ENCODE measurements around the gene ZHX3.

The ZHX3 gene

DNA sequence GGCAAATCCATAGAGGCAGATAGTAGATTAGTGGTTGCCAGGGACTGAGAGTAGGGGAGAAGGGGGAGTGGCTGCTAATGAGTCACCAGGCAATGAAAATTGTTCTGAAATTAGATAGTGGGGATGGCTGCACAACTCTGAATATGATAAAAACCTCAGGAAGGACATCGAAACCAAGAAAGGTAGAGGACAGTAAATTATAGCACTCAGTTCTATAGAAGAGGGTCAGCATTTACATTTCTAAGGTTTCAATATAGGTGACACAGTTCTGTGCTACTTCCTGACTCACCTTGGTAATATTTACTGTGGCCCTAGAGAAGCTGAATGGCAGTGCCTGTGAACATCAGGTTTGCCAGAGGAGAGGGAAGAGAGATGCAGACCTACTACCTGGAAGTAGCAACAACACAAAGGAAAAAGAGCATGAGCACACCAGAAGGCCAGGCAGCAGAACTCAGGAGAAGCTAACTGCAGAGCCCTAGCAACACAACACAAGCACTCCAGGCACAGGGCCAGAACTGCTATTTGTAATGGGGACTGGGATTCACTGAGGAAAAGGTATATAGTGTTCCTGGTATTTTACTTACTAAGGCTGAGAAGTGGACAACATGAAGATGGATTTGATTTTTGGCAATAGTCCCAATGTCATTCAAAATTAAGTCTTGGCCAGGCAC is 104.2 kb downstream of the ZHX3 start:
- no peak overlapping the region for H3K4me3 ChIP-seq (ENCODE audit: low read length)
- peak; percentile 47 for DNase-seq (ENCODE audit: low read depth)
- H3K9me3 ChIP-seq (ENCODE audit: control insufficient read depth, low read length): no peaks in the 10 kb centered on the region
- H3K27me3 ChIP-seq (replicated peaks; ENCODE audit: control insufficient read depth, insufficient read depth, low read length): no peaks in the 10 kb centered on the region
- peaks cover 18% of the 10 kb centered on the region for H3K4me1 ChIP-seq (ENCODE audit: control insufficient read depth, insufficient read depth, low read length)
- no peaks in the 10 kb centered on the region for H3K36me3 ChIP-seq (ENCODE audit: control insufficient read depth, insufficient read depth, low read length, severe bottlenecking)
- no peak overlapping the region for H3K9ac ChIP-seq (ENCODE audit: low read length)

DNA sequence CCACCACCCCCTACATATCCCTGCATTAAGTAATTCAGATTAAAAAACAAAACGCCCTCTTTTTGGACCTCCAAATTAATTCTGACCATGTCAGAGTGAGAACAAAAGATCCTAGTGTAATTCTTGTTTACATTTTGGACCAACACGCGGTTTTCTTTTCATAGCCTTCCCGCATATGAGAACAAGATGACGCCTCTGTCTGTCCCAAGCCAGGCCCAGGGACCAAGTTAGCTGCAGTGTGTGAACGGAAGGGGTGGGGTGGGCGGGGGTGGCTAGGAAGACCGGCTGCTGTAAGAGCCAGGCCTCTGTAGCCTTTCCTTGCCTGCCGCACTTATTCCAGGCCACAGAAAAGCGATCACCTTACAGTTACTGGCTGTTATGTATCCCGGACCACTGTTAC is 112.2 kb downstream of the ZHX3 start:
- Histone ChIP-seq H3K4me1 (ENCODE audit: control insufficient read depth, insufficient read depth, low read length) (no peaks in the 10 kb centered on the region), H3K9ac (ENCODE audit: low read length) (no peak overlapping the region), H3K9me3 (ENCODE audit: control insufficient read depth, low read length) (no peaks in the 10 kb centered on the region), H3K4me3 (ENCODE audit: low read length) (no peak overlapping the region), H3K36me3 (ENCODE audit: control insufficient read depth, insufficient read depth, low read length, severe bottlenecking) (peaks cover 44% of the 10 kb centered on the region), H3K27me3 (replicated peaks; ENCODE audit: control insufficient read depth, insufficient read depth, low read length) (no peaks in the 10 kb centered on the region)
- no peak for DNase-seq (ENCODE audit: low read depth)

DNA sequence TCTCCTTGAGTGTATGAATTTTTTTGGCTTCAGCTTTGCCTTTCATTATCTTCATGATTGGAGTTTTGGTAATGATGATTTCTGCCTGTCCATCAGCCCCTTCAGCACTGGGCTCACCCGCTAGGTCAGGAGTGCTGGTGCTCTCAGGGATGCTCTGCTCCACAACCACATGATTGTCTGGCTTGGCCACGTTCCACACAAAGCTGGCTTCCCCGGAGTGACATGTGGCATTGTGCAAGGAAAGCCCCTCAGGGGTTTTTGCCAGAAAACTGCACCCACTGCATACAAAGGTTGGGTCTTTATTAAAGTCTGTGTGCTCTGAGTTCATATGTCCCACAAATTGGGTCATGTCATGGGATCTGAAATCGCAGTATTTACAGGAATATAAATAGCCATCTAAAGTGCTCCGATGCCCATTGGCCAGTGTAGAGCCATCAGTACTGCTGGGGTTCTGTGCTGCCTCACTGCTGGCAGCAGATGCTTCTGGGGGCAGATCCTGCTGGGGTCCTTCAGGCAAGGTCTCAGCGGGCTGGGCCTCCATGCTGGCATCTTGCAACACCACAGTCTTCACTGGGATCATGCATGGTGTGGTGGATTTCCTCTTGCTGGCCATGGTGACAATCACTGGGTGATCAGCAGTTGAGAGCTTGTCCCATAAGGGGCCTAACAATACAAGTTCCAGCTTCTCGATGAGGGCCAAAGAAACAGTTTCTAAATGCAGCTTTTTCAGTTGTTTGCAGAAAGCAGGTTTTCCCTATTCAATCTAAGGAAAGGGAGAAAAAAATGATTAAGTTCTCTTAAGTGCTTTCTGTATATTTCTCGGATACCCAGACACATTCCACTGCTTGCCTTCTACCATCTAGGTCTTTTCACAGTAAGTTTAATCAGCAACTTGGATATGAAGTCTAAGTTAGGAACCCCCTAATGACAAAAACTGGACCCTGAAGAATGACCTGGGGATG is 112.9 kb downstream of the ZHX3 start:
- DNase-seq (ENCODE audit: low read depth): no peak
- Histone ChIP-seq H3K9ac (ENCODE audit: low read length) (no peak overlapping the region), H3K27me3 (replicated peaks; ENCODE audit: control insufficient read depth, insufficient read depth, low read length) (no peaks in the 10 kb centered on the region), H3K4me1 (ENCODE audit: control insufficient read depth, insufficient read depth, low read length) (no peaks in the 10 kb centered on the region), H3K36me3 (ENCODE audit: control insufficient read depth, insufficient read depth, low read length, severe bottlenecking) (peaks cover 44% of the 10 kb centered on the region), H3K9me3 (ENCODE audit: control insufficient read depth, low read length) (no peaks in the 10 kb centered on the region), H3K4me3 (ENCODE audit: low read length) (no peak overlapping the region)

DNA sequence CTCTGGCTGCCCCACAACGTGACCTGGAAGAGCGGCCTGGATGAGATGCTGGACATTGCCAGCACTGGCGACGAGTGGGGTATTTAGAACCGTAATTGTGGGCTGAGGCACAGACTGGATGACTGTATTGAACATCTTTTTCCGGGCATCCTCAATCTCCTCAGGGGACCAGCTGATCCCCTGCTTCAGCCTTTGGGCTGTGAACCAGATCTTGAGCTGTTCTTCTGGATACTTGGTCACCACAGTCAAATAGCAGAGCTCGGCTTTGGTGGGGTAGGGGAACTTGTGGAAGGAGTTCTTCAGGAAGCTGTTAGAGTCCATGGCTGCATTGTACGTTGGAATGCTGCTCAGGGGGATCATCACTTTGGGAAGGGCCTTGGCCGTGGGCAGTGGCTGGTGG is 113.9 kb downstream of the ZHX3 start:
- H3K9me3 ChIP-seq (ENCODE audit: control insufficient read depth, low read length): peaks cover 8% of the 10 kb centered on the region
- H3K27me3 ChIP-seq (replicated peaks; ENCODE audit: control insufficient read depth, insufficient read depth, low read length): no peaks in the 10 kb centered on the region
- no peak for DNase-seq (ENCODE audit: low read depth)
- H3K4me1 ChIP-seq (ENCODE audit: control insufficient read depth, insufficient read depth, low read length): no peaks in the 10 kb centered on the region
- H3K36me3 ChIP-seq (ENCODE audit: control insufficient read depth, insufficient read depth, low read length, severe bottlenecking): peaks cover 50% of the 10 kb centered on the region
- H3K4me3 ChIP-seq (ENCODE audit: low read length): no peak overlapping the region
- no peak overlapping the region for H3K9ac ChIP-seq (ENCODE audit: low read length)

DNA sequence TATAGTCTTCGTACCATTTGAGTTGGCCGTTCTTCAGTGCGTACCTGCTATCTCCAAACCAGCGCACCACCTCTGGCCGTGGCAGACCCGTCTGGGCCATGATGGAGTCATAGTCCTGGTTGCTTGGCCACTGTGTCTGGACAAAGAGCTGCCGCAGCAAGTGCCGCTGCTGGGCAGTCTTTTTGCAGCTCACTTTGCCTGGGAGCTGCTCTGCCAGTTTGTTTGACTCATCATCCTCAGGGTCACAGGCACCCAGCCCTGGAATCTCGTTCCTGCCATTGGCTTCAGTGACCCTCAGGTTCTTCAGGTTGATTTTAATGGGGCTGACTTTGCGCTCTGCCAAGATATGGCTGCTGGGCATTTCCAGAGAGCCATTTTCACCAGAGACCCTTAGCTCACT is 115.1 kb downstream of the ZHX3 start:
- no peaks in the 10 kb centered on the region for H3K4me1 ChIP-seq (ENCODE audit: control insufficient read depth, insufficient read depth, low read length)

DNA sequence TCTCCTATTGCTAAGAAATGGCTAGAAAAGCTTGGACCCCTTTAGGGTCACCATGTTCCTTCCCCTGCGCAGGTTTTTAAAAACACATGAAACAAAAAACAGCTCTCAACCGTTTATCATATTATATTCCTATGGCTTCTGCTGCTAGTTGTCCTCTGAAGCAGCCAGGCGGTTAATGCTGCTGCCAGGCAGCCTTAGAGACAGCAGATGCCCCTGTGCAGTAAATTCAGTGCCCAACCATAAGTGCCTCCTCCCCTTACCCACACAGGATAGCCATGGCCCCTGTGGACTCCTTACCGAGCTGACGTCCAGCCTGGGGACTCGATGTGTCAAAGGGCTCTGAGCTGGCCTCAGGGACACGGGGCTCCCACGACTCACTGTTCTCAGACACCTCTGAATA is 115.8 kb downstream of the ZHX3 start:
- Histone ChIP-seq H3K27me3 (replicated peaks; ENCODE audit: control insufficient read depth, insufficient read depth, low read length) (no peaks in the 10 kb centered on the region), H3K9me3 (ENCODE audit: control insufficient read depth, low read length) (peaks cover 21% of the 10 kb centered on the region), H3K4me1 (ENCODE audit: control insufficient read depth, insufficient read depth, low read length) (no peaks in the 10 kb centered on the region)

More for the DNA sequence above, 115.1 kb downstream of the ZHX3 start:
- no peaks in the 10 kb centered on the region for H3K27me3 ChIP-seq (replicated peaks; ENCODE audit: control insufficient read depth, insufficient read depth, low read length)
- peaks cover 20% of the 10 kb centered on the region for H3K9me3 ChIP-seq (ENCODE audit: control insufficient read depth, low read length)
- DNase-seq (ENCODE audit: low read depth): no peak
- H3K36me3 ChIP-seq (ENCODE audit: control insufficient read depth, insufficient read depth, low read length, severe bottlenecking): peaks cover 55% of the 10 kb centered on the region
- no peak overlapping the region for H3K9ac ChIP-seq (ENCODE audit: low read length)
- no peak overlapping the region for H3K4me3 ChIP-seq (ENCODE audit: low read length)

DNA sequence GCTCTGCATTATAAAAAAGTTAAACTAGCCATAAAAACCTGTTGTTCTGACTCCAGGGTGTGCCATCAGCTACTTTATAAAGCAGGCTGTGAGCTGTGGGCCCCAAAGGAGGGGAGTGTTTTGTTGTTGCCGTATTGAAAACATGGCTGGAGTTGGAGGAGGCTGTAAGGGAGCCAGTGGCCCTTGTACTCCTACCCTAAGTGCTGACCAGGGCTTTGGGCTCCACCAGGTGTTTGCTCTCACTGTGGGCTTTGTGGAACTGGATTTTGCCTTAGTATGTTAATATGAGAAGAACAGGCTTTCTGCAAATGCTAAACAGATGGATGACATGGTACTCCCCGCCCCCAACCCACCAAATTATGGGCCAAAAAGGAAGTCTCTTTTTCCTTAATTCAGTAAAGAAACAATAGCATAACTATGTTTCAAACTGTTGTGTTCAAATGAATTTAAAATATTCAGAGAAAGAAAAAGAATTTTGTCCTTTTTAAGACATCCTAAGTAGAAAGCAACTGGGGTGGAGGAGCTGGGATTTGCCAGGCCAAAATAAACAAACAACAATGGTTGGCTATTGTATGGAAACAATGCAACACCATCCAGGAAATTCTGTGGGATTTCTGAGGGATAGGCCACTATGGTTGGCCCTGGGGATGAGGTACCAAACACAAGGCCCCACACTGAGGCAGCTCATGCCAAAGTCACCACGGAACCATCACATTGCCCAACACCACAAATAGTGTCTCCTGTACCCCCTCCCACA is 116.9 kb downstream of the ZHX3 start:
- DNase-seq (ENCODE audit: low read depth): no peak
- Histone ChIP-seq H3K9ac (ENCODE audit: low read length) (no peak overlapping the region), H3K36me3 (ENCODE audit: control insufficient read depth, insufficient read depth, low read length, severe bottlenecking) (peaks cover 58% of the 10 kb centered on the region), H3K4me3 (ENCODE audit: low read length) (no peak overlapping the region), H3K27me3 (replicated peaks; ENCODE audit: control insufficient read depth, insufficient read depth, low read length) (no peaks in the 10 kb centered on the region), H3K9me3 (ENCODE audit: control insufficient read depth, low read length) (peaks cover 21% of the 10 kb centered on the region), H3K4me1 (ENCODE audit: control insufficient read depth, insufficient read depth, low read length) (no peaks in the 10 kb centered on the region)

More for the DNA sequence above, 115.8 kb downstream of the ZHX3 start:
- Histone ChIP-seq H3K36me3 (ENCODE audit: control insufficient read depth, insufficient read depth, low read length, severe bottlenecking) (peaks cover 55% of the 10 kb centered on the region), H3K9ac (ENCODE audit: low read length) (no peak overlapping the region), H3K4me3 (ENCODE audit: low read length) (no peak overlapping the region)
- DNase-seq (ENCODE audit: low read depth): no peak

DNA sequence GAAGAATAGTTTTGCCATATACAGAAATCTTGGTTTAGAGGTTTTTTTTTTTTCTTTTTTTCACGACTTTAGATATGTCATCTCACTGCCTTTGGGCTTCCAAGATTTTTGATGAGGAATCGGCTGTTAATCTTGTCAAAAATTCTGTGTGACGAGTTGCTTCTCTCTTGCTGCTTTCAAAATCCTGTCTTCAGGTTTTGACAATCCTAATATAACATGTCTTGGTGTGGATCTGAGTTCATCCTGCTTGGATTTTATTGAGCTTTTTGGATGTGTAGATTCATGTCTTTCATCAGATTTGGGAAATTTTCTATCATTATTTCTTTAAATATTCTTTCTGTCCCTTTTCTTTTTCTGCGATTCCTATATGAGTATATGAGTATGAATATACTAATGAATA is 119.1 kb downstream of the ZHX3 start:
- Histone ChIP-seq H3K9me3 (ENCODE audit: control insufficient read depth, low read length) (peaks cover 21% of the 10 kb centered on the region), H3K9ac (ENCODE audit: low read length) (no peak overlapping the region), H3K4me3 (ENCODE audit: low read length) (peak overlapping the region; percentile 0), H3K27me3 (replicated peaks; ENCODE audit: control insufficient read depth, insufficient read depth, low read length) (no peaks in the 10 kb centered on the region), H3K36me3 (ENCODE audit: control insufficient read depth, insufficient read depth, low read length, severe bottlenecking) (peaks cover 50% of the 10 kb centered on the region), H3K4me1 (ENCODE audit: control insufficient read depth, insufficient read depth, low read length) (no peaks in the 10 kb centered on the region)
- no peak for DNase-seq (ENCODE audit: low read depth)

DNA sequence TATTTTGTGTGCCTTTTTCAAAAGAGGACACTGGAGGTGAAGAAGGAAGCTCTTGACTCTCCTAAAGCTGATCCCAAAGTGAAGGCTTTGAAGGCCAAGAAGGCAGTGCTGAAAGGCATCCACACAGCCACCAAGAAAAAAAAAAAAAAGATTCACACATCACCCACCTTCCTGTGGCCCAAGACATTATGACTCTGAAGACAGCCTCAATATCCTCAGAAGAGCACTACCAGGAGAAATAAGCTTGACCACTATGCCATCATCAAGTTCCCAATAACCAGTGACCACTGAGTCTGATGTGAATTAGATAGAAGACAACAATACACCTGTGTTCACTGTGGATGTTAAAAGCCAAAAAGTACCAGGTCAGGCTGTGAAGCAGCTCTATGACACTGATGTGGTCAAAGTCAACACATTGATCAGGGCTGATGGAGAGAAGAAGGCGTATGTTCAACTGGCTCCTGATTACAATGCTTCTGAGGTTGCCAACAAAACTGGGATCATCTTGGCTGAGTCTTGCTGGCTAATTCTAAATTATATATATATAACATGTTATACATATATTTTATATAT is 120.8 kb downstream of the ZHX3 start:
- Histone ChIP-seq H3K9ac (ENCODE audit: low read length) (no peak overlapping the region), H3K4me1 (ENCODE audit: control insufficient read depth, insufficient read depth, low read length) (no peaks in the 10 kb centered on the region), H3K9me3 (ENCODE audit: control insufficient read depth, low read length) (peaks cover 28% of the 10 kb centered on the region), H3K27me3 (replicated peaks; ENCODE audit: control insufficient read depth, insufficient read depth, low read length) (no peaks in the 10 kb centered on the region), H3K36me3 (ENCODE audit: control insufficient read depth, insufficient read depth, low read length, severe bottlenecking) (peaks cover 49% of the 10 kb centered on the region), H3K4me3 (ENCODE audit: low read length) (no peak overlapping the region)
- no peak for DNase-seq (ENCODE audit: low read depth)

DNA sequence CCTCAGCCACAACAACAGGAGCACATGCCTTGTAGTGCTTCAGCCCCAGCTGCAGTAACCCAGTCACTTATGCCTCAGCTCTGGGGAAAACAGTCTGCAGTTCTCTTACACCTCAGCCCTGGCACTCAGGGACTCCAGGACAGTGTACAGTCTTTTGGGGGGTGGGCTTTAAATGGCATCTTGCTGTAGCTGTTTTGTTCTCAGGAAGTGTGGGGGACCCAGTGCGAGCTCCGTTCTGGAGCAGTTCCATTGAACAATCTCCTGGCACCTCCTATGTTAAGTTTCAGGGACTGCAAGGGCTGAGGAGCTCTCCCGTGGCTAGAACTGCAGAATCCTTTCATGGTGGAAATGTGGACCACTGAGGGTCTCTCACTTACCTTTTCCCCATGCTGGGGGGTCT is 125.0 kb downstream of the ZHX3 start:
- peaks cover 39% of the 10 kb centered on the region for H3K36me3 ChIP-seq (ENCODE audit: control insufficient read depth, insufficient read depth, low read length, severe bottlenecking)
- no peaks in the 10 kb centered on the region for H3K27me3 ChIP-seq (replicated peaks; ENCODE audit: control insufficient read depth, insufficient read depth, low read length)
- no peak overlapping the region for H3K9ac ChIP-seq (ENCODE audit: low read length)
- H3K4me1 ChIP-seq (ENCODE audit: control insufficient read depth, insufficient read depth, low read length): no peaks in the 10 kb centered on the region
- no peak for DNase-seq (ENCODE audit: low read depth)
- H3K4me3 ChIP-seq (ENCODE audit: low read length): no peak overlapping the region
- H3K9me3 ChIP-seq (ENCODE audit: control insufficient read depth, low read length): peaks cover 23% of the 10 kb centered on the region

All from adipocyte (in vitro differentiated cells).